ENCODE results near the gene UQCRFS1.
"Not testable (repeated sequence)": the region's sequence is repeated elsewhere in the genome, so short reads cannot be mapped to it uniquely, and the experiment has no call there.

Gene UQCRFS1

GRCh38 chr19:29212356-29212647, 649 bp downstream of the UQCRFS1 start:
- DNase-seq, result no peak

GRCh38 chr19:29211562-29212355, 1.2 kb downstream of the UQCRFS1 start:
- no peak for DNase-seq

GRCh38 chr19:29211041-29211440, 1.9 kb downstream of the UQCRFS1 start:
- DNase-seq, result not testable (repeated sequence)

GRCh38 chr19:29210502-29210901, 2.4 kb downstream of the UQCRFS1 start:
- DNase-seq, result not testable (repeated sequence)

- not testable (repeated sequence) for DNase-seq
These were observed 5.4 kb downstream of the UQCRFS1 start for GRCh38 chr19:29207403-29208187.

- no peak for DNase-seq
These were observed 6.5 kb downstream of the UQCRFS1 start for GRCh38 chr19:29206453-29206852.

- no peak for DNase-seq
These were observed 10.7 kb downstream of the UQCRFS1 start for GRCh38 chr19:29202281-29202680.

GRCh38 chr19:29201855-29202254, 11.1 kb downstream of the UQCRFS1 start:
- DNase-seq, result no peak

- DNase-seq, result no peak
These were observed 18.3 kb downstream of the UQCRFS1 start for GRCh38 chr19:29194658-29195057.

GRCh38 chr19:29193155-29193554, 19.8 kb downstream of the UQCRFS1 start:
- DNase-seq, result no peak

- DNase-seq, result no peak
These were observed 21.9 kb downstream of the UQCRFS1 start for GRCh38 chr19:29191005-29191404.

GRCh38 chr19:29189033-29189360, 24.0 kb downstream of the UQCRFS1 start:
- no peak for DNase-seq

- no peak for DNase-seq
These were observed 24.5 kb downstream of the UQCRFS1 start for GRCh38 chr19:29188289-29189032.

- DNase-seq, result no peak
These were observed 25.3 kb downstream of the UQCRFS1 start for GRCh38 chr19:29187676-29188075.

GRCh38 chr19:29185427-29185826, 27.5 kb downstream of the UQCRFS1 start:
- DNase-seq, result no peak

- DNase-seq, result no peak
These were observed 35.8 kb downstream of the UQCRFS1 start for GRCh38 chr19:29176981-29177754.

GRCh38 chr19:29173896-29174295, 39.1 kb downstream of the UQCRFS1 start:
- no peak for DNase-seq

- no peak for DNase-seq
These were observed 40.6 kb downstream of the UQCRFS1 start for GRCh38 chr19:29172302-29172701.

GRCh38 chr19:29171525-29171924, 41.4 kb downstream of the UQCRFS1 start:
- no peak for DNase-seq

GRCh38 chr19:29170554-29170953, 42.4 kb downstream of the UQCRFS1 start:
- no peak for DNase-seq

- no peak for DNase-seq
These were observed 50.3 kb downstream of the UQCRFS1 start for GRCh38 chr19:29162694-29163093.

GRCh38 chr19:29155683-29156082, 57.3 kb downstream of the UQCRFS1 start:
- DNase-seq, result no peak

All from activated T-cell treated with anti-CD3 and anti-CD28 coated beads for 4 hours (primary cell).